ENCODE measurements around the gene PALD1. TPM values are rescaled to one million over a fixed set of nuclear protein-coding genes. Genes with fewer than 3 reads are reported as not detected.

Gene PALD1
- total and polyA plus RNA-seq, 2 of the 13 experiments (the other 11 are each of a cell fraction or from before 2014, with no cell fraction given) = 0.07 to 0.09 TPM

DNA sequence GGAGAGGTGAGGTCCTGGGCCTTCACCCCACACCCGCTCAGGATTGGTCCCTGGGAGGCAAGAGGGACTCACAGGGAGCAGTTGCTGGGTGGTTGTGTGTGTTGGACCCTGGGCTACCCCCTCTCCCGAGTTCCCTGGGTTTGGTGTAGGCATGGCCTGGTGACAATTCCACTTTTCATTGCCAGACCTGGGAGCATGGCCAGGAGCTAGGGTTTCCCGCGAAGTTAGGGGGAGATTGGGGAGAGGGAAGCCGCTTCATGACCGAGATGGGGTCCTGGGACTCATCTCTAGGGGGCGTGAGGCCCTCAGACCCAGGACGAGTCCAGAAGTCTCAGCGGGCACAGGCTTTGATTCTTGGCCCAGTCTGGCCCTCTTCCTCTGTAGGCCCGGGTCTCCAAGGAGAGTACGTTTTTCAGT lies 606 bp downstream of the PALD1 start:
- no TSS peak for BruUV-seq (replicated peaks)
- Histone ChIP-seq H3K79me2 (ENCODE audit: insufficient read depth, low read length) (no peaks in the 10 kb centered on the region), H3K36me3 (replicated peaks in 1 of 2; ENCODE audit: control insufficient read depth in 1 of 2, insufficient read depth in 2 of 2, low read length in 2 of 2) (no peaks in the 10 kb centered on the region), H4K20me1 (ENCODE audit: insufficient read depth, low read length) (no peaks in the 10 kb centered on the region), H3K4me2 (ENCODE audit: low read depth, low read length) (peak overlapping the region; percentile 53; the same call in 1 of the 2 replicates), H3K9ac (ENCODE audit: insufficient read depth, low read depth, low read length) (no peak overlapping the region), H3K4me1 (ENCODE audit: insufficient read depth, low read length) (peaks cover 15% of the 10 kb centered on the region), H3K27ac (ENCODE audit: extremely low read length, insufficient read depth, low read length) (no peak overlapping the region), H3K27me3 (ENCODE audit: control insufficient read depth in 1 of 2, insufficient read depth in 2 of 2, low read length in 2 of 2) (peaks cover 7 to 77% of the 10 kb centered on the region in 2 experiments), H3K9me3 (ENCODE audit: low read length) (no peaks in the 10 kb centered on the region), H2AFZ (ENCODE audit: low read length) (no peak overlapping the region), H3K4me3 (replicated peaks in 1 of 3; ENCODE audit: insufficient read depth in 1 of 3, low read depth in 2 of 3, low read length in 3 of 3) (peak overlapping the region in 1 of 3 experiments; percentile 52; a peak in 1 of 6 replicates)
- 69% methylated on average over 4 of the region's 11 CpGs for WGBS (ENCODE audit: low lambda C conversion rate)
- FAIRE-seq (no peak), ATAC-seq (no peak), DNase-seq (ENCODE audit: low spot score) (no peak)
- POLR2A ChIA-PET = no interaction called here
- CTCF ChIA-PET (ENCODE audit: low intra/inter-chr PET ratio, low total read pairs) = no interaction called here
- intact Hi-C loops (cut with micrococcal nuclease; ENCODE audit: unreplicated experiment) = no loop called here
- TF ChIP-seq PCBP1 (IDR thresholded peaks at IDR 0.05; ENCODE audit: borderline replicate concordance, low read depth, low read length) = no peak
- TF ChIP-seq RFXANK (CRISPR knock-in tag; IDR thresholded peaks at IDR 0.05) = no peak
- TF ChIP-seq, protein P1, sequence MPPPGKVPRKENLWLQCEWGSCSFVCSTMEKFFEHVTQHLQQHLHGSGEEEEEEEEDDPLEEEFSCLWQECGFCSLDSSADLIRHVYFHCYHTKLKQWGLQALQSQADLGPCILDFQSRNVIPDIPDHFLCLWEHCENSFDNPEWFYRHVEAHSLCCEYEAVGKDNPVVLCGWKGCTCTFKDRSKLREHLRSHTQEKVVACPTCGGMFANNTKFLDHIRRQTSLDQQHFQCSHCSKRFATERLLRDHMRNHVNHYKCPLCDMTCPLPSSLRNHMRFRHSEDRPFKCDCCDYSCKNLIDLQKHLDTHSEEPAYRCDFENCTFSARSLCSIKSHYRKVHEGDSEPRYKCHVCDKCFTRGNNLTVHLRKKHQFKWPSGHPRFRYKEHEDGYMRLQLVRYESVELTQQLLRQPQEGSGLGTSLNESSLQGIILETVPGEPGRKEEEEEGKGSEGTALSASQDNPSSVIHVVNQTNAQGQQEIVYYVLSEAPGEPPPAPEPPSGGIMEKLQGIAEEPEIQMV (CRISPR knock-in tag; IDR thresholded peaks at IDR 0.05; ENCODE audit: low read depth) = no peak
- TF ChIP-seq EZH2 (conservative IDR thresholded peaks at IDR 0.05; ENCODE audit: low read depth, low read length) = no peak
- TF ChIP-seq ETV6 (CRISPR knock-in tag; conservative IDR thresholded peaks at IDR 0.05) = no peak
- no peak for TF ChIP-seq ZNF256 (CRISPR knock-in tag; conservative IDR thresholded peaks at IDR 0.05)
- TF ChIP-seq ZSCAN29 (CRISPR knock-in tag; conservative IDR thresholded peaks at IDR 0.05) = no peak
- no peak for TF ChIP-seq TCF12 (IDR thresholded peaks at IDR 0.05)
- no peak for TF ChIP-seq TCF12 (CRISPR knock-in tag; IDR thresholded peaks at IDR 0.05)
- in situ Hi-C loops (cut with HindIII; ENCODE audit: extremely low pct_ligation_motif_present, low pct_unique_long_range_greater_than_20kb) = no loop called here

All from HepG2 (cell line).